ENCODE results near the gene NDC80. TPM values are rescaled to one million over a fixed set of nuclear protein-coding genes. Genes with fewer than 3 reads are reported as not detected.

Gene NDC80
- polyA plus RNA-seq, 1 donor from 2014 or later, result 1.9 TPM

GRCh38 chr18:2538236-2538635 is 33.1 kb upstream of the NDC80 start:
- H3K27ac ChIP-seq (ENCODE audit: low read length), result no peak overlapping the region
- H3K27me3 ChIP-seq (ENCODE audit: insufficient read depth, low read depth, low read length), result no peaks in the 10 kb centered on the region

DNA sequence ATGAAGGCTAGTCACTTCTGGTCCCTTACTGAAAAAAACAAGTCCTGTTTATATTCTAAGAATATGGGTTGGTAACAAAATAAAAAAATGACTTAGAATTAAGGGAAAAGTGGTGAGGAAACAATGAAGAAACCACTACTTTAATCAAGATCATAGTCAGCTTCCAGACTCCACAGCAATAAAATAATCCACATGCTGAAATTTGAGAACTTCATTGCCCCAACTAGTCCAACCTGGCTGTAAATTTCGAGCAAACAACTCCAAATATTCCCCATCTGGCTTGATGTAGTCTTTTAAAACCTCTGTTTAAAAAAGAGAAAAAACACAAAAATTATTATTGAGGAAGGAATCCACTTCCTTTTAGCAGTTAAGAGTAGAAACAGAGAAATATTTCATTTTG is 32.5 kb upstream of the NDC80 start:
- Histone ChIP-seq H3K27ac (ENCODE audit: low read length) (no peak overlapping the region), H3K79me2 (replicated peaks; ENCODE audit: insufficient read depth, low read length) (no peaks in the 10 kb centered on the region), H2AFZ (ENCODE audit: low read depth, low read length) (no peak overlapping the region), H3K9me3 (ENCODE audit: low read length) (no peaks in the 10 kb centered on the region), H3F3A (ENCODE audit: insufficient read depth, low read length, poor library complexity, severe bottlenecking) (no peaks in the 10 kb centered on the region), H3K9me2 (ENCODE audit: insufficient read depth, low read length) (no peaks in the 10 kb centered on the region), H3K36me3 (ENCODE audit: insufficient read depth, low read length) (no peaks in the 10 kb centered on the region), H3K9ac (ENCODE audit: low read length) (no peak overlapping the region), H3K4me3 (ENCODE audit: low read length) (no peak overlapping the region), H4K20me1 (ENCODE audit: insufficient read depth) (no peaks in the 10 kb centered on the region), H3K4me2 (ENCODE audit: low read length) (no peak overlapping the region), H3K27me3 (ENCODE audit: insufficient read depth, low read depth, low read length) (no peaks in the 10 kb centered on the region)
- TF ChIP-seq SMC3 (conservative IDR thresholded peaks at IDR 0.05; ENCODE audit: poor library complexity) (no peak), MXI1 (conservative IDR thresholded peaks at IDR 0.05; ENCODE audit: poor library complexity, severe bottlenecking) (no peak), REST (IDR thresholded peaks at IDR 0.05; ENCODE audit: borderline replicate concordance) (no peak), POLR2AphosphoS5 (IDR thresholded peaks at IDR 0.05) (no peak), EP300 (conservative IDR thresholded peaks at IDR 0.05; ENCODE audit: poor library complexity, severe bottlenecking) (no peak)

More at GRCh38 chr18:2538236-2538635, 33.1 kb upstream of the NDC80 start:
- H3K9ac ChIP-seq (ENCODE audit: low read length), result no peak overlapping the region
- no peaks in the 10 kb centered on the region for H3K36me3 ChIP-seq (ENCODE audit: insufficient read depth, low read length)
- H3K9me2 ChIP-seq (ENCODE audit: insufficient read depth, low read length), result no peaks in the 10 kb centered on the region
- H3K79me2 ChIP-seq (replicated peaks; ENCODE audit: insufficient read depth, low read length), result no peaks in the 10 kb centered on the region
- no peaks in the 10 kb centered on the region for H3F3A ChIP-seq (ENCODE audit: insufficient read depth, low read length, poor library complexity, severe bottlenecking)
- H4K20me1 ChIP-seq (ENCODE audit: insufficient read depth), result no peaks in the 10 kb centered on the region
- H3K9me3 ChIP-seq (ENCODE audit: low read length), result no peaks in the 10 kb centered on the region
- H3K4me3 ChIP-seq (ENCODE audit: low read length), result no peak overlapping the region
- no peak overlapping the region for H3K4me2 ChIP-seq (ENCODE audit: low read length)
- H2AFZ ChIP-seq (ENCODE audit: low read depth, low read length), result no peak overlapping the region
- no peak for TF ChIP-seq POLR2AphosphoS5 (IDR thresholded peaks at IDR 0.05)
- no peak for TF ChIP-seq EP300 (conservative IDR thresholded peaks at IDR 0.05; ENCODE audit: poor library complexity, severe bottlenecking)
- TF ChIP-seq REST (IDR thresholded peaks at IDR 0.05; ENCODE audit: borderline replicate concordance), result no peak
- no peak for TF ChIP-seq RAD21 (conservative IDR thresholded peaks at IDR 0.05)
- no peak for TF ChIP-seq CTCF (IDR thresholded peaks at IDR 0.05; ENCODE audit: poor library complexity, severe bottlenecking)
- TF ChIP-seq MXI1 (conservative IDR thresholded peaks at IDR 0.05; ENCODE audit: poor library complexity, severe bottlenecking), result no peak
- no peak for TF ChIP-seq EZH2 (IDR thresholded peaks at IDR 0.05; ENCODE audit: borderline replicate concordance, insufficient read depth, low read length, poor library complexity, severe bottlenecking)
- TF ChIP-seq TAF1 (IDR thresholded peaks at IDR 0.05; ENCODE audit: low read depth), result no peak
- TF ChIP-seq SMC3 (conservative IDR thresholded peaks at IDR 0.05; ENCODE audit: poor library complexity), result no peak
